ENCODE data around the gene GUCY1A2. TPM values are rescaled to one million over a fixed set of nuclear protein-coding genes. Genes with fewer than 3 reads are reported as not detected.
"Not testable (repeated sequence)": the region's sequence is repeated elsewhere in the genome, so short reads cannot be mapped to it uniquely, and the experiment has no call there.

GUCY1A2 gene
- total RNA-seq, 4 donors from 2014 or later, result 0.49 to 2.4 (median 1.3) TPM

DNA sequence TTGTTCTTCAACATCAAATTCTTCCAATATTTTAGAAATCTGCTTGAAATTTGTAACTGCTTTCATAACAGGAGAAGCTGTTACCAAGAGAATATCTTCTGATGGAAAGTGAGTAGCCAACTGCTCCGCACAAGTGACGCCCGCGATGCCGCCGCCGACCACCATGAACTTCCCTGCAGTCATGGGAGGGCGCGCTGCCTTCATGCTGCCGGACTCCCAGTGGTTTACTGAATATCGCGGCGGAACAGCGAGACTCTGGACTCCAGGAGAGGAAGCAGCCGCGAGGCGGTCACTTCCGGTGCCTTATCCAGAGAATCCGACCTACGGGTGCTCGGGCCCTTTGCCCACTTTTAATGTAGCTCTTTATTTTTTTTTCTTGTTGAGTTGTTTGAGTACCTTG lies 190.6 kb downstream of the GUCY1A2 start:
- H3K4me3 ChIP-seq (ENCODE audit: low read depth, poor library complexity, severe bottlenecking), result no peak overlapping the region
- WGBS, 2 donors, result 97 to 98% methylated on average over 21 of the region's 21 CpGs
- no peak for TF ChIP-seq POLR2A (IDR thresholded peaks at IDR 0.05)
- TF ChIP-seq, protein P1, sequence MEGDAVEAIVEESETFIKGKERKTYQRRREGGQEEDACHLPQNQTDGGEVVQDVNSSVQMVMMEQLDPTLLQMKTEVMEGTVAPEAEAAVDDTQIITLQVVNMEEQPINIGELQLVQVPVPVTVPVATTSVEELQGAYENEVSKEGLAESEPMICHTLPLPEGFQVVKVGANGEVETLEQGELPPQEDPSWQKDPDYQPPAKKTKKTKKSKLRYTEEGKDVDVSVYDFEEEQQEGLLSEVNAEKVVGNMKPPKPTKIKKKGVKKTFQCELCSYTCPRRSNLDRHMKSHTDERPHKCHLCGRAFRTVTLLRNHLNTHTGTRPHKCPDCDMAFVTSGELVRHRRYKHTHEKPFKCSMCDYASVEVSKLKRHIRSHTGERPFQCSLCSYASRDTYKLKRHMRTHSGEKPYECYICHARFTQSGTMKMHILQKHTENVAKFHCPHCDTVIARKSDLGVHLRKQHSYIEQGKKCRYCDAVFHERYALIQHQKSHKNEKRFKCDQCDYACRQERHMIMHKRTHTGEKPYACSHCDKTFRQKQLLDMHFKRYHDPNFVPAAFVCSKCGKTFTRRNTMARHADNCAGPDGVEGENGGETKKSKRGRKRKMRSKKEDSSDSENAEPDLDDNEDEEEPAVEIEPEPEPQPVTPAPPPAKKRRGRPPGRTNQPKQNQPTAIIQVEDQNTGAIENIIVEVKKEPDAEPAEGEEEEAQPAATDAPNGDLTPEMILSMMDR (IDR thresholded peaks at IDR 0.05), result no peak
- intact Hi-C loops (cut with DNase I; ENCODE audit: low total_unique reads), result no loop called here
- no peak for DNase-seq (ENCODE audit: low spot score in 2 of 2)

DNA sequence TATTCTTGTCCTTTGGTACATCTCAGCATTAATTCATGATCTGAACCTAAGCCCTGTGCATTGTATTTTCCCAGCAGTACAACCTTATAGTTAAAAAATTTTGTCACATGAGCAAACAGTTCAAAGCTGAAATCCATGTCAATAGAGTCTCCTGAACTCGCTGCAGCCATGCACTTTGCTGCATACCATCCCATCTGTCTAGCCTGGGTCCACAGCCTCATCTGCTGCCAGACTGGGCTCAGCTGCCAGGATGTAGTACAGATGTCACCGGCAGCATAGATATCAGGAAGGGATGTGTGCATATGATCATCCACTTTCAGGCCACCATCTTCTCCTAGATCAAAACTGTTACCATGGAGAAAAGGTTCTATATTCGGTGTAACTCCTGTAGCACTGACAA lies 191.7 kb downstream of the GUCY1A2 start:
- 84 to 92% methylated on average over 3 of the region's 3 CpGs for WGBS, 2 donors
- intact Hi-C loops (cut with DNase I; ENCODE audit: low total_unique reads); DNase-seq (ENCODE audit: low spot score in 2 of 2): not testable (repeated sequence)

DNA sequence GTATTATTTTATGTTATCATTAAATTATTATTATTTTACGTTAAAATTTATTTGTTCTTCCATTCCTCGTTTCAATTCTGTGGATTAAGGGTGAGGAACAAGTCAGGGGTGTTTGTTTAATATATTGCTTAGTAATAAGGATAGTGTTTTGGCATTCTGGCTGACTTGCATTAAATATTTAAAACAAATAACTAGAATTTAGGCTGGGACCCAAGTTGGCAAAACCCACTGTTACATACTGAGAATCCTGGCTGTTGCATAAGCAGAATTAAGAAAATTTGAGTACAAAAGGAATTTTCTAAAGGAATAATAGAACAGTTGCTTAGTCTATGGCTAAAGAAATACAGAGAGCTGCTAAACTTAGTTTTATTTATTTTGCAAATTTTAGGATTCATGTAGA lies 196.4 kb downstream of the GUCY1A2 start:
- TF ChIP-seq POLR2A (IDR thresholded peaks at IDR 0.05), result no peak
- TF ChIP-seq, protein P1 (IDR thresholded peaks at IDR 0.05), result no peak
- WGBS, 2 donors, result 63 to 64% methylated on average over 2 of the region's 2 CpGs
- intact Hi-C loops (cut with DNase I; ENCODE audit: low total_unique reads), result no loop called here
- H3K4me3 ChIP-seq (ENCODE audit: low read depth, poor library complexity, severe bottlenecking), result no peak overlapping the region
- DNase-seq (ENCODE audit: low spot score in 2 of 2), result no peak

More for the DNA sequence above, 191.7 kb downstream of the GUCY1A2 start:
- not testable (repeated sequence) for H3K4me3 ChIP-seq (ENCODE audit: low read depth, poor library complexity, severe bottlenecking)

DNA sequence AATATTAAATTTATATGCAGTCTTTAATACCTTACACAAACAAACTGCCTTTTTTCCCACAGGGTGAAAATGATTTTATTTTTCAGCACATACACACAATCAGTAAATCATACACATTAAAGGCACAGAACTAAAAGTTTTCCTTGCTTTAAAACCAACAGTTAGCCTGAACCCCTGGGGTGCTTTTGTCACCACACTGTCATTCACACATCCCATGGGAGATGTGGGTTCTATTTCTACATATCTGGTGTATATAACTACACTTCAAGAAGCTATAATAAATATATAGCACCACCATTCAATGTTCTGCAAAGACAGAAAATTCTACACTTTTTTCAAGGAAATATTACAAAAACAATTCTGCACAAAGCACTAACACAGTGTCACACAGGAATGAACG lies 197.0 kb downstream of the GUCY1A2 start:
- H3K4me3 ChIP-seq (ENCODE audit: low read depth, poor library complexity, severe bottlenecking), result no peak overlapping the region
- DNase-seq (ENCODE audit: low spot score in 2 of 2), result no peak
- TF ChIP-seq POLR2A (IDR thresholded peaks at IDR 0.05), result no peak
- TF ChIP-seq, protein P1 (IDR thresholded peaks at IDR 0.05), result no peak
- intact Hi-C loops (cut with DNase I; ENCODE audit: low total_unique reads), result no loop called here
- 48 to 49% methylated on average over 1 of the region's 1 CpG for WGBS, 2 donors

DNA sequence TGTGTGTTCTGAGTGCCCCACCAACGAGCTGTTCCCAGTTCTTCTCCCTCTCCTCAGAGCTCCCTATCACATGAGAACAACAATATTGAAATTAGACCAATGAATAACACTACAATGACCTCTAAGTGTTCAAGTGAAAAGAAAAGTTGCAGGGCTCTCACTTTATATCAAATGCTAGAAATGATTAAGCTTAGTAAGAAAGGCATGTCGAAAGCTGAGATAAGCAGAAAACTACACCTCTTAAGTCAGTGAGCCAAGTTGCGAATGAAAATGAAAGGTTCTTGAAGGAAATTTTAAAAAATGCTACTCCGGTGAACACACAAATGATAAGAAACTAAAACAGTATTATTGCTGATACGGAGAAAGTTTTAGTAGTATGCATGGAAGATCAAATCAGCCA lies 199.8 kb downstream of the GUCY1A2 start:
- no peak overlapping the region for H3K4me3 ChIP-seq (ENCODE audit: low read depth, poor library complexity, severe bottlenecking)
- no peak for DNase-seq (ENCODE audit: low spot score in 2 of 2)
- intact Hi-C loops (cut with DNase I; ENCODE audit: low total_unique reads), result no loop called here
- WGBS, 2 donors, result 83 to 84% methylated on average over 5 of the region's 5 CpGs
- TF ChIP-seq, protein P1 (IDR thresholded peaks at IDR 0.05), result no peak
- no peak for TF ChIP-seq POLR2A (IDR thresholded peaks at IDR 0.05)

DNA sequence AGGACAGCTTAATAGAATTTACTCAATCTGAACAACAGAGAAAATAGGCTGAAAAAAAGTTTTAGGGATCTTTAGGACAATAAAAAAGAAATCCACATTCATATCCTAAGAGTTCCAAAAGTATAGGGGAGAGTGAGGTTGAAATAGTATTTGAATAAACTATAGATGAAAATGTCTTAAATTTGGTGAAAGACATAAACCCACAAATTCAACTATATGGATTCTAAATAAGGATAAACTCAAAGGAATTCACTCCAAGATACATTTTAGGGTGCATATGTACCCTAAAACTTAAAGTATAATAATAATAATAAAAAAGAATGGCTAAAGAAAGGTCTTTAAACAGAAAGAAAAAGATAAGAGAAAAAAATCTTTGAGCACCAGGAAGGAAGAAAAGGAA lies 203.1 kb downstream of the GUCY1A2 start:
- H3K4me3 ChIP-seq (ENCODE audit: low read depth, poor library complexity, severe bottlenecking), result no peak overlapping the region
- no peak for DNase-seq (ENCODE audit: low spot score in 2 of 2)
- TF ChIP-seq, protein P1 (IDR thresholded peaks at IDR 0.05), result no peak
- TF ChIP-seq POLR2A (IDR thresholded peaks at IDR 0.05), result no peak
- intact Hi-C loops (cut with DNase I; ENCODE audit: low total_unique reads), result no loop called here
